HEK293 (cell line): Measurements from ENCODE around the gene KDM5A.

Experiments used
- AEBP2 ChIP-seq: fragments of 450-650 bp; formaldehyde crosslinking; IDR thresholded peaks from 2 replicates; pipeline ENCODE4 v1.5.1; 2016; ENCODE audit warnings: missing biosample characterization, missing genetic modification characterization, borderline replicate concordance
- GLIS2 ChIP-seq: fragments of 450-650 bp; formaldehyde crosslinking; IDR thresholded peaks from 2 replicates; pipeline ENCODE4 v1.5.1; 2016; ENCODE audit warnings: missing biosample characterization, missing genetic modification characterization
- HOXC10 ChIP-seq: sonication (generic); formaldehyde crosslinking; IDR thresholded peaks from 2 replicates; pipeline ENCODE4 v1.8.1; 2023; ENCODE audit warnings: mild to moderate bottlenecking, missing genetic modification reagents
- KLF9 ChIP-seq: fragments of 450-650 bp; formaldehyde crosslinking; IDR thresholded peaks from 2 replicates; pipeline ENCODE4 v1.5.1; 2016; ENCODE audit warnings: missing biosample characterization, missing genetic modification characterization, low read depth
- OSR2 ChIP-seq: fragments of 450-650 bp; formaldehyde crosslinking; IDR thresholded peaks from 2 replicates; pipeline ENCODE4 v1.5.1; 2016; ENCODE audit warnings: missing biosample characterization, missing genetic modification characterization
- SP2 ChIP-seq: fragments of 450-650 bp; formaldehyde crosslinking; IDR thresholded peaks from 2 replicates; pipeline ENCODE4 v1.5.1; 2016; ENCODE audit warnings: missing biosample characterization, missing genetic modification characterization
- SP3 ChIP-seq: fragments of 450-650 bp; formaldehyde crosslinking; IDR thresholded peaks from 2 replicates; pipeline ENCODE4 v1.5.1; 2016; ENCODE audit warnings: missing biosample characterization, missing genetic modification characterization
- SP7 ChIP-seq: fragments of 450-650 bp; formaldehyde crosslinking; IDR thresholded peaks from 2 replicates; pipeline ENCODE4 v1.5.1; 2016; ENCODE audit warnings: missing biosample characterization, missing genetic modification characterization
- ZBTB48 ChIP-seq: fragments of 450-650 bp; formaldehyde crosslinking; IDR thresholded peaks from 2 replicates; pipeline ENCODE4 v1.5.1; 2016; ENCODE audit warnings: missing biosample characterization, missing genetic modification characterization
- ZFP41 ChIP-seq: fragments of 450-650 bp; formaldehyde crosslinking; IDR thresholded peaks from 2 replicates; pipeline ENCODE4 v1.5.1; 2016; ENCODE audit warnings: missing biosample characterization, missing genetic modification characterization, borderline replicate concordance
- ZNF114 ChIP-seq: fragments of 450-650 bp; formaldehyde crosslinking; IDR thresholded peaks from 2 replicates; pipeline ENCODE4 v1.5.0; 2017; ENCODE audit warnings: missing biosample characterization, missing genetic modification characterization
- ZNF121 ChIP-seq: fragments of 450-650 bp; formaldehyde crosslinking; IDR thresholded peaks from 2 replicates; pipeline ENCODE4 v1.5.1; 2016; ENCODE audit warnings: missing biosample characterization, missing genetic modification characterization
- ZNF146 ChIP-seq: fragments of 450-650 bp; formaldehyde crosslinking; IDR thresholded peaks from 2 replicates; pipeline ENCODE4 v1.5.1; 2016; ENCODE audit warnings: missing biosample characterization, missing genetic modification characterization
- ZNF2 ChIP-seq: fragments of 450-650 bp; formaldehyde crosslinking; IDR thresholded peaks from 2 replicates; pipeline ENCODE4 v1.5.1; 2016; ENCODE audit warnings: missing biosample characterization, missing genetic modification characterization
- ZNF239 ChIP-seq: fragments of 450-650 bp; formaldehyde crosslinking; IDR thresholded peaks from 2 replicates; pipeline ENCODE4 v1.5.1; 2016; ENCODE audit warnings: missing biosample characterization, missing genetic modification characterization
- ZNF24 ChIP-seq: fragments of 450-650 bp; formaldehyde crosslinking; IDR thresholded peaks from 2 replicates; pipeline ENCODE4 v1.5.1; 2016; ENCODE audit warnings: missing biosample characterization, missing genetic modification characterization
- ZNF324 ChIP-seq: fragments of 450-650 bp; formaldehyde crosslinking; IDR thresholded peaks from 2 replicates; pipeline ENCODE4 v1.5.1; 2016; ENCODE audit warnings: missing biosample characterization, missing genetic modification characterization
- ZNF391 ChIP-seq: fragments of 450-650 bp; formaldehyde crosslinking; IDR thresholded peaks from 2 replicates; pipeline ENCODE4 v1.5.1; 2016; ENCODE audit warnings: low read depth, missing biosample characterization, missing genetic modification characterization, borderline replicate concordance
- ZNF433 ChIP-seq: fragments of 450-650 bp; formaldehyde crosslinking; IDR thresholded peaks from 2 replicates; pipeline ENCODE4 v1.5.1; 2016; ENCODE audit warnings: missing biosample characterization, missing genetic modification characterization, low read depth
- ZNF513 ChIP-seq: fragments of 450-650 bp; IDR thresholded peaks from 2 replicates; pipeline ENCODE4 v1.5.1; 2018; ENCODE audit warnings: missing biosample characterization, missing genetic modification characterization
- ZNF600 ChIP-seq: fragments of 450-650 bp; formaldehyde crosslinking; IDR thresholded peaks from 2 replicates; pipeline ENCODE4 v1.5.1; 2016; ENCODE audit warnings: missing biosample characterization, missing genetic modification characterization
- ZNF626 ChIP-seq: fragments of 450-650 bp; sonication (Bioruptor Pico); formaldehyde crosslinking; IDR thresholded peaks from 2 replicates; pipeline ENCODE4 v1.5.1; 2018; ENCODE audit warnings: missing biosample characterization, missing genetic modification characterization, inconsistent platforms
- ZNF629 ChIP-seq: fragments of 450-650 bp; formaldehyde crosslinking; IDR thresholded peaks from 2 replicates; pipeline ENCODE4 v1.5.1; 2017; ENCODE audit warnings: missing biosample characterization, missing genetic modification characterization
- ZNF664 ChIP-seq: fragments of 450-650 bp; formaldehyde crosslinking; IDR thresholded peaks from 2 replicates; pipeline ENCODE4 v1.5.1; 2016; ENCODE audit warnings: missing biosample characterization, missing genetic modification characterization
- ZNF776 ChIP-seq: fragments of 450-650 bp; formaldehyde crosslinking; IDR thresholded peaks from 2 replicates; pipeline ENCODE4 v1.5.0; 2017; ENCODE audit warnings: missing biosample characterization, missing genetic modification characterization, borderline replicate concordance
- ZSCAN16 ChIP-seq: fragments of 450-650 bp; formaldehyde crosslinking; IDR thresholded peaks from 2 replicates; pipeline ENCODE4 v1.5.1; 2016; ENCODE audit warnings: missing biosample characterization, missing genetic modification characterization
- TF ChIP-seq, protein P1 (sequence below): fragments of 450-650 bp; formaldehyde crosslinking; IDR thresholded peaks from 2 replicates; pipeline ENCODE4 v1.5.1; 2016; ENCODE audit warnings: missing biosample characterization, missing genetic modification characterization
- TF ChIP-seq, protein P2 (sequence below): fragments of 450-650 bp; formaldehyde crosslinking; IDR thresholded peaks from 2 replicates; pipeline ENCODE4 v1.5.1; 2016; ENCODE audit warnings: missing biosample characterization, missing genetic modification characterization
- TF ChIP-seq, protein P3 (sequence below): fragments of 450-650 bp; IDR thresholded peaks from 2 replicates; pipeline ENCODE4 v1.5.1; 2018; ENCODE audit warnings: missing biosample characterization, mild to moderate bottlenecking, missing genetic modification characterization
- TF ChIP-seq, protein P4 (sequence below): fragments of 450-650 bp; formaldehyde crosslinking; IDR thresholded peaks from 2 replicates; pipeline ENCODE4 v1.5.1; 2016; ENCODE audit warnings: missing biosample characterization, missing genetic modification characterization

Gene KDM5A

DNA sequence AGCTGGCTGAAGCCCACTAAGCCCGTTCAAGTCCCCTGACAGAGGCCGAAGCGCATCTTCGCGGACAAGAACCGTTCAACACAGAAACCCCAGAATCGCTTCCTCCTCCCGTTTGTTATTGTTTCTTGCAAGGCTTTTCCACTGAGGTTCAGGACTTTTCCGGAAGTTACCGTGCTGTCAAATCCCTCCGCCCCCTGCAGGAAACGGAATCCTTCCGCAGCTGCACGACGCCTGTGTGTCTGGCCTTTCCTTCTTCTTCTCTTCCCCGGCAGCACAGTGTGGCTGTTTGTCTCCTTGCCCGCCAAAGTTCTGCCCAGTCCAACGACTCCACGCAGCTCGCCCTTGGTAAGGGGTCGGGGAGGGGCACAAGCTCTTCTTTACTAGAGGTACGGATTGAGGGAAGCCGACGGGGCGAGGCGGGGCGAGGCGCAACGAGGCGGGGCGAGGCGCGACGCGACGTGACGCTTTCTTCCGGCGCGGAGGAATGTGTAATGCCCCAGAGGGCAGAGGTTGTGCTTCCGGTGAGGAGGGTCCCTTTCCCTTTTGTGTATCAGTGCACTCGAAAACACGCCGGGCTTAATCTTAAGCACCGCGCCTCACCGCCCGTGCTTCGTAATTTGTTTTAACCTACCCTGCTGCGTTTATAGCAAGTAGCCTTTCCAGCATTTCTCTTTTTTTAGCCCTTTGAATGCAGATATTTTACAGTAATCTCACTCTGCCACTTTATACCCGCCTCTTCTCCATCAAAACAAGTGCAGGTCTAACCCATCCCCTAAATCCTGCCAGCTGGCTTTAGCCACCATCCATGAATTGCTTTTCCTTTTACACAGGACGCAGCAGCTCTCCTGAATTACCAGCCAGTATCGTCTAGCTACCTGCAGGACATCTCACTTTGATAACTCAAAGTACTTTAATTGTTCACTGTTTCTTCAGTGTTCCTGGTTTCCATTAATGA, at the start of gene KDM5A (continued):
- TF ChIP-seq ZFP41 (tag by site-specific recombination) (peak; percentile 50; the same call in 1 of the 2 replicates), ZNF600 (tag by site-specific recombination) (peak; percentile 99), ZBTB48 (peak; percentile 42; the same call in 1 of the 2 replicates), ZSCAN16 (tag by site-specific recombination) (peak; percentile 57; the same call in 1 of the 2 replicates), ZNF391 (peak; percentile 99), ZNF2 (peak; percentile 96), ZNF24 (tag by site-specific recombination) (peak; percentile 93), ZNF664 (tag by site-specific recombination) (peak; percentile 78), SP7 (tag by site-specific recombination) (peak; percentile 94), AEBP2 (tag by site-specific recombination) (peak; percentile 35; the same call in 1 of the 2 replicates), SP3 (tag by site-specific recombination) (peak; percentile 91), ZNF776 (no peak), ZNF629 (tag by site-specific recombination) (peak; percentile 91), ZNF121 (tag by site-specific recombination) (0 out of 2 replicates have a peak, but pooled peaks have one; percentile 72), ZNF146 (peak; percentile 89), GLIS2 (tag by site-specific recombination) (peak; percentile 90), ZNF239 (tag by site-specific recombination) (peak; percentile 84), SP2 (tag by site-specific recombination) (peak; percentile 90), ZNF626 (tag by site-specific recombination) (peak; percentile 36; the same call in 1 of the 2 replicates), ZNF513 (peak; percentile 40; the same call in 1 of the 2 replicates), KLF9 (tag by site-specific recombination) (peak; percentile 87), ZNF433 (tag by site-specific recombination) (no peak), ZNF324 (tag by site-specific recombination) (peak; percentile 91), ZNF114 (tag by site-specific recombination) (no peak), OSR2 (tag by site-specific recombination) (peak; percentile 39; the same call in 1 of the 2 replicates), HOXC10 (CRISPR knock-in tag) (no peak)
- TF ChIP-seq, protein P1, sequence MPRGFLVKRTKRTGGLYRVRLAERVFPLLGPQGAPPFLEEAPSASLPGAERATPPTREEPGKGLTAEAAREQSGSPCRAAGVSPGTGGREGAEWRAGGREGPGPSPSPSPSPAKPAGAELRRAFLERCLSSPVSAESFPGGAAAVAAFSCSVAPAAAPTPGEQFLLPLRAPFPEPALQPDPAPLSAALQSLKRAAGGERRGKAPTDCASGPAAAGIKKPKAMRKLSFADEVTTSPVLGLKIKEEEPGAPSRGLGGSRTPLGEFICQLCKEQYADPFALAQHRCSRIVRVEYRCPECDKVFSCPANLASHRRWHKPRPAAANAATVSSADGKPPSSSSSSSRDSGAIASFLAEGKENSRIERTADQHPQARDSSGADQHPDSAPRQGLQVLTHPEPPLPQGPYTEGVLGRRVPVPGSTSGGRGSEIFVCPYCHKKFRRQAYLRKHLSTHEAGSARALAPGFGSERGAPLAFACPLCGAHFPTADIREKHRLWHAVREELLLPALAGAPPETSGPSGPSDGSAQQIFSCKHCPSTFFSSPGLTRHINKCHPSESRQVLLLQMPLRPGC (tag by site-specific recombination) = peak; percentile 93
- TF ChIP-seq, protein P2, sequence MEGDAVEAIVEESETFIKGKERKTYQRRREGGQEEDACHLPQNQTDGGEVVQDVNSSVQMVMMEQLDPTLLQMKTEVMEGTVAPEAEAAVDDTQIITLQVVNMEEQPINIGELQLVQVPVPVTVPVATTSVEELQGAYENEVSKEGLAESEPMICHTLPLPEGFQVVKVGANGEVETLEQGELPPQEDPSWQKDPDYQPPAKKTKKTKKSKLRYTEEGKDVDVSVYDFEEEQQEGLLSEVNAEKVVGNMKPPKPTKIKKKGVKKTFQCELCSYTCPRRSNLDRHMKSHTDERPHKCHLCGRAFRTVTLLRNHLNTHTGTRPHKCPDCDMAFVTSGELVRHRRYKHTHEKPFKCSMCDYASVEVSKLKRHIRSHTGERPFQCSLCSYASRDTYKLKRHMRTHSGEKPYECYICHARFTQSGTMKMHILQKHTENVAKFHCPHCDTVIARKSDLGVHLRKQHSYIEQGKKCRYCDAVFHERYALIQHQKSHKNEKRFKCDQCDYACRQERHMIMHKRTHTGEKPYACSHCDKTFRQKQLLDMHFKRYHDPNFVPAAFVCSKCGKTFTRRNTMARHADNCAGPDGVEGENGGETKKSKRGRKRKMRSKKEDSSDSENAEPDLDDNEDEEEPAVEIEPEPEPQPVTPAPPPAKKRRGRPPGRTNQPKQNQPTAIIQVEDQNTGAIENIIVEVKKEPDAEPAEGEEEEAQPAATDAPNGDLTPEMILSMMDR (tag by site-specific recombination) = 0 out of 2 replicates have a peak, but pooled peaks have one; percentile 37
- TF ChIP-seq, protein P3, sequence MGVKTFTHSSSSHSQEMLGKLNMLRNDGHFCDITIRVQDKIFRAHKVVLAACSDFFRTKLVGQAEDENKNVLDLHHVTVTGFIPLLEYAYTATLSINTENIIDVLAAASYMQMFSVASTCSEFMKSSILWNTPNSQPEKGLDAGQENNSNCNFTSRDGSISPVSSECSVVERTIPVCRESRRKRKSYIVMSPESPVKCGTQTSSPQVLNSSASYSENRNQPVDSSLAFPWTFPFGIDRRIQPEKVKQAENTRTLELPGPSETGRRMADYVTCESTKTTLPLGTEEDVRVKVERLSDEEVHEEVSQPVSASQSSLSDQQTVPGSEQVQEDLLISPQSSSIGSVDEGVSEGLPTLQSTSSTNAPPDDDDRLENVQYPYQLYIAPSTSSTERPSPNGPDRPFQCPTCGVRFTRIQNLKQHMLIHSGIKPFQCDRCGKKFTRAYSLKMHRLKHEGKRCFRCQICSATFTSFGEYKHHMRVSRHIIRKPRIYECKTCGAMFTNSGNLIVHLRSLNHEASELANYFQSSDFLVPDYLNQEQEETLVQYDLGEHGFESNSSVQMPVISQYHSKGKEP = peak; percentile 62
- TF ChIP-seq, protein P4, sequence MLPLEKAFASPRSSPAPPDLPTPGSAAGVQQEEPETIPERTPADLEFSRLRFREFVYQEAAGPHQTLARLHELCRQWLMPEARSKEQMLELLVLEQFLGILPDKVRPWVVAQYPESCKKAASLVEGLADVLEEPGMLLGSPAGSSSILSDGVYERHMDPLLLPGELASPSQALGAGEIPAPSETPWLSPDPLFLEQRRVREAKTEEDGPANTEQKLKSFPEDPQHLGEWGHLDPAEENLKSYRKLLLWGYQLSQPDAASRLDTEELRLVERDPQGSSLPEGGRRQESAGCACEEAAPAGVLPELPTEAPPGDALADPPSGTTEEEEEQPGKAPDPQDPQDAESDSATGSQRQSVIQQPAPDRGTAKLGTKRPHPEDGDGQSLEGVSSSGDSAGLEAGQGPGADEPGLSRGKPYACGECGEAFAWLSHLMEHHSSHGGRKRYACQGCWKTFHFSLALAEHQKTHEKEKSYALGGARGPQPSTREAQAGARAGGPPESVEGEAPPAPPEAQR (tag by site-specific recombination) = peak; percentile 23; the same call in 1 of the 2 replicates
